Lung (tissue), 12 donors: ENCODE data around the gene LHFPL3. TPM values are rescaled to one million over a fixed set of nuclear protein-coding genes. Genes with fewer than 3 reads are reported as not detected.

Source experiments
- ATAC-seq: fragments of 200-7000 bp; cut with Tn5 transposase; one replicate; pipeline ENCODE4 v1.9.1; 2020; ENCODE audit warnings: moderate number of reproducible peaks; ENCODE audit not compliant: insufficient read depth, low FRiP score
- DNase-seq, 3 donors: peaks; one replicate each; pipeline ENCODE4 v3.0.0-alpha.2; 2013 to 2017
- H3K27ac ChIP-seq, 2 donors: one replicate each; pipeline ENCODE4 v1.5.1; 2013; ENCODE audit warnings: mild to moderate bottlenecking in 2 of 2, moderate library complexity in 2 of 2, control low read depth in 1 of 2, inconsistent platforms in 1 of 2, low read depth in 1 of 2, low read length in 1 of 2
- H3K27me3 ChIP-seq, 3 donors: one replicate each; pipeline ENCODE4 v1.5.1; 2013; ENCODE audit warnings: low read length in 2 of 3; ENCODE audit not compliant: control insufficient read depth in 3 of 3, insufficient read depth in 3 of 3
- H3K36me3 ChIP-seq, 4 donors: one replicate each; pipeline ENCODE4 v1.5.1; 2013; ENCODE audit warnings: low read length in 4 of 4, mild to moderate bottlenecking in 1 of 4, moderate library complexity in 1 of 4; ENCODE audit not compliant: control insufficient read depth in 4 of 4, insufficient read depth in 4 of 4
- H3K4me1 ChIP-seq, 5 donors: one replicate each; pipeline ENCODE4 v1.5.1; 2013; ENCODE audit warnings: low read length in 5 of 5, mild to moderate bottlenecking in 2 of 5, moderate library complexity in 1 of 5; ENCODE audit not compliant: control insufficient read depth in 5 of 5, insufficient read depth in 5 of 5
- H3K4me3 ChIP-seq: one replicate; pipeline ENCODE4 v1.5.1; 2013; ENCODE audit warnings: mild to moderate bottlenecking, control low read depth, moderate library complexity
- H3K9ac ChIP-seq, 2 donors: one replicate each; pipeline ENCODE4 v1.5.1; 2013; ENCODE audit warnings: low read length in 2 of 2, control low read depth in 1 of 2; ENCODE audit not compliant: insufficient read depth in 1 of 2
- H3K9me3 ChIP-seq, 4 donors: one replicate each; pipeline ENCODE4 v1.5.1; 2013; ENCODE audit warnings: low read length in 3 of 4, mild to moderate bottlenecking in 1 of 4, moderate library complexity in 1 of 4; ENCODE audit not compliant: control insufficient read depth in 4 of 4, insufficient read depth in 3 of 4
- WGBS, 2 donors: extraction: QIAGEN DNeasy Blood & Tissue Kit; methylation state at CpG; one replicate each; pipeline ENCODE4 v1.1.7; 2013; 5-methylcytosine and 5-hydroxymethylcytosine counted together
- polyA plus RNA-seq, 2 donors: library from polyadenylated mRNA; stranded (reverse); fragments of 200-250 nt; gene quantifications; one replicate each; pipeline ENCODE4 v1.2.1, GENCODE V29; 2013
- total RNA-seq, 2 donors: library from RNA; depleted of rRNA in 1 of 2; stranded (reverse); fragments of >200 nt in 1 of 2; gene quantifications; one replicate each; pipeline ENCODE4 v1.2.1, GENCODE V29; 2014 to 2021
- TF ChIP-seq, protein P1 (sequence below): IDR thresholded peaks from 2 replicates; pipeline ENCODE4 v1.5.1; 2012; ENCODE audit warnings: mild to moderate bottlenecking; ENCODE audit errors: control extremely low read depth, extremely low read depth
- donor health status: control.
- donor health status: control.
- donor health status: Bipolar disorder and iron deficiency.
- donor health status: healthy.
- donor health status: DM: yes; HTN: yes; CAD: no.

LHFPL3 gene
- total and polyA plus RNA-seq, 4 donors: not detected

DNA sequence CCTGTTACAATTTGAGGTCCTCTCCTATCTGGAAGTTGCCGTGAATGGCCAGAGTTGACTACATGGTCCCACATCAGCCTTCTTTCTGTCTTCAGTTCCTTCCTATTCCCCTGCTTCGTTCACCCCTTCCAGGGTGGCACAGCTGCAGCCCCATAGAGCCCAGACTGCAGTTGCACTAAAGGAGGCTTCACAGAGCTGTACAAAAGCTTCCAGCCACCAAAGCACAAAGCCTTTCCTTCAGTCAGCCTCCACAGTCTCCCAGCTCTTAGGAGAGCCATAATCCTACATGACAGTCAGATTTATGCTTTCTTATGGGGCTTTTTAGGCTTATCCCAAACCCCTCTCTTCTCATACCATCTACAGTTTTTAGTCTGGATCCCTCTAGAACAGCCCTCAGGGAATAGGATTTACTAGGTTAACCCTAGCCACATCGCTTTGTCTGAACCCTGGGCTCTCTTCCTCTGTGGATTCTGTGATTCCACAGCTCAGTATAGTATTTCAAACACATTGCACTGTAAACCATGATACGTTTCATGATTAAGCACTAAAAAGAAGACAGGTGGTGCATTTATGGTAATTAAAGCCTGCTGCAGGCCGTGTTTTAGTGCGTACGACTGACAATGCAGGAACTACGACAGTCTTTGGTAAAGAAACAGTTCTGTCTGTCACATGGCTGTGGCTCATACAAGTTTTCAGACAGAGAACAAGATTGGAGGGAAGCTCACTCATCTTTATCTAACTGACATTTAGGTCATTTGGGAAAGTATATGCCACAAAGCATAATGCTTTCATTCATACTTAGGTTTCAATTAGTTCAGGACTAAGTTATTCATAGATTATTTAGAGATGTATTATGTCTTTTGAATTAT lies 477.3 kb downstream of the LHFPL3 start:
- ATAC-seq (no peak), DNase-seq (no peak)
- H3K9me3 ChIP-seq: peaks cover 0 to 3% (median 0%) of the 10 kb centered on the region in 4 donors
- no peak overlapping the region for H3K27ac ChIP-seq
- WGBS, 2 donors: 83 to 85% methylated on average over 8 of the region's 8 CpGs
- TF ChIP-seq, protein P1, sequence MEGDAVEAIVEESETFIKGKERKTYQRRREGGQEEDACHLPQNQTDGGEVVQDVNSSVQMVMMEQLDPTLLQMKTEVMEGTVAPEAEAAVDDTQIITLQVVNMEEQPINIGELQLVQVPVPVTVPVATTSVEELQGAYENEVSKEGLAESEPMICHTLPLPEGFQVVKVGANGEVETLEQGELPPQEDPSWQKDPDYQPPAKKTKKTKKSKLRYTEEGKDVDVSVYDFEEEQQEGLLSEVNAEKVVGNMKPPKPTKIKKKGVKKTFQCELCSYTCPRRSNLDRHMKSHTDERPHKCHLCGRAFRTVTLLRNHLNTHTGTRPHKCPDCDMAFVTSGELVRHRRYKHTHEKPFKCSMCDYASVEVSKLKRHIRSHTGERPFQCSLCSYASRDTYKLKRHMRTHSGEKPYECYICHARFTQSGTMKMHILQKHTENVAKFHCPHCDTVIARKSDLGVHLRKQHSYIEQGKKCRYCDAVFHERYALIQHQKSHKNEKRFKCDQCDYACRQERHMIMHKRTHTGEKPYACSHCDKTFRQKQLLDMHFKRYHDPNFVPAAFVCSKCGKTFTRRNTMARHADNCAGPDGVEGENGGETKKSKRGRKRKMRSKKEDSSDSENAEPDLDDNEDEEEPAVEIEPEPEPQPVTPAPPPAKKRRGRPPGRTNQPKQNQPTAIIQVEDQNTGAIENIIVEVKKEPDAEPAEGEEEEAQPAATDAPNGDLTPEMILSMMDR: no peak
- H3K36me3 ChIP-seq: no peaks in the 10 kb centered on the region
- H3K27me3 ChIP-seq: no peaks in the 10 kb centered on the region
- no peak overlapping the region for H3K9ac ChIP-seq
- no peaks in the 10 kb centered on the region for H3K4me1 ChIP-seq
- no peak overlapping the region for H3K4me3 ChIP-seq

DNA sequence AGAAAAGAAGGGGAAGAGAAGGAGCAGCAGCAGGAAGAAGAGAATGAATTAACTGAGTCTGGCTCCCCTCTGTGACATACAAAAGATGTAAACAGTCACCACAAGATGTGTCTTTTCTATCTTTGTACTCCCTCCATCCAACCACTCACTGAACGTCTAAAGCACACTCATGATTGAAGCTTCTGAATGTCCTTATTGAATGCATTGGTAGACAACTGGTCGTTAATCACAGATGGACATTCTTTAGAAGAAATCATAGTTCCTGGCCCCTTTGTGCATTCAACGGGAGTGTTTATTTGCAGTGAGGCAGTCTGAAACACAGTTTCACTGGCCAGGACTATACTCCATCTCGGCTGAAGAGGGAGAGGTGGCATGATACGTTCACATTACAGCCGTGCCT lies 479.3 kb downstream of the LHFPL3 start:
- H3K27me3 ChIP-seq: no peaks in the 10 kb centered on the region
- ATAC-seq (no peak), DNase-seq (no peak)
- peaks cover 0 to 3% (median 0%) of the 10 kb centered on the region in 4 donors for H3K9me3 ChIP-seq
- H3K27ac ChIP-seq: no peak overlapping the region
- H3K4me1 ChIP-seq: no peaks in the 10 kb centered on the region
- WGBS, 2 donors: 62 to 70% methylated on average over 6 of the region's 6 CpGs
- TF ChIP-seq, protein P1: no peak
- no peak overlapping the region for H3K9ac ChIP-seq
- no peaks in the 10 kb centered on the region for H3K36me3 ChIP-seq
- H3K4me3 ChIP-seq: no peak overlapping the region

DNA sequence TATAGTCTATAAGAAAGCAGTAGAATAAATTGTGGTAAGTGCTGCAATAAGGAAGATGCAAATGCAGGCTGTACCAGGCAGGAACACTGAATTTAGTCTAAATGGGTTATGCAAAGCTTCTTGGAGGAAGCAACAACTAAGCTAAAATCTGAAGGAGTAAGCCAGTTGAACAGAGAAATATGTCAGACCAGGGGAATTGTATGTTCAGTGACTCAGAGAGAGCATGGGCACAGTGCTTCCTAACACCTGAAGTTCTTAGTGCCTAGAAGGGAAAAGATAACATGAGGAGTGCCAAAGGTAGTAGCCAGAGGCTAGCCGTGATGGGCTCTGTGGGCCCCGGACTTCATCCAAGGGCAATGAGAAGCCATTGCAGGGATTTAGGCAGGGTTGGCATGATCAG lies 481.5 kb downstream of the LHFPL3 start:
- WGBS, 2 donors: 92 to 98% methylated on average over 2 of the region's 2 CpGs
- H3K27ac ChIP-seq: no peak overlapping the region
- DNase-seq: no peak
- peaks cover 0 to 3% (median 0%) of the 10 kb centered on the region in 4 donors for H3K9me3 ChIP-seq
- no peaks in the 10 kb centered on the region for H3K27me3 ChIP-seq
- ATAC-seq: no peak
- H3K9ac ChIP-seq: no peak overlapping the region
- no peaks in the 10 kb centered on the region for H3K4me1 ChIP-seq
- H3K36me3 ChIP-seq: no peaks in the 10 kb centered on the region
- TF ChIP-seq, protein P1: no peak
- no peak overlapping the region for H3K4me3 ChIP-seq
